GM12878 (cell line): ENCODE results near the gene GGNBP2.

Experiments used
- CBFB ChIP-seq: IDR thresholded peaks from 2 replicates; pipeline ENCODE4 v1.6.1; 2016; ENCODE audit warnings: antibody characterized with exemption, low read depth
- POU2F2 ChIP-seq: IDR thresholded peaks from 3 replicates; pipeline ENCODE4 v1.6.1; 2011; ENCODE audit warnings: low read depth, mild to moderate bottlenecking, low read length, borderline replicate concordance
- TF ChIP-seq, protein P1 (sequence below), 3 experiments: IDR thresholded peaks in 2 of 3; conservative IDR thresholded peaks in 1 of 3; 2 replicates each; pipeline ENCODE4 v1.5.1; 2011; ENCODE audit warnings: low read depth in 3 of 3, low read length in 3 of 3, mild to moderate bottlenecking in 3 of 3, control low read depth in 2 of 3, moderate library complexity in 2 of 3, inconsistent platforms in 1 of 3, mixed read lengths in 1 of 3; ENCODE audit not compliant: control insufficient read depth in 2 of 3, insufficient read depth in 1 of 3; ENCODE audit errors: extremely low read depth in 1 of 3

DNA sequence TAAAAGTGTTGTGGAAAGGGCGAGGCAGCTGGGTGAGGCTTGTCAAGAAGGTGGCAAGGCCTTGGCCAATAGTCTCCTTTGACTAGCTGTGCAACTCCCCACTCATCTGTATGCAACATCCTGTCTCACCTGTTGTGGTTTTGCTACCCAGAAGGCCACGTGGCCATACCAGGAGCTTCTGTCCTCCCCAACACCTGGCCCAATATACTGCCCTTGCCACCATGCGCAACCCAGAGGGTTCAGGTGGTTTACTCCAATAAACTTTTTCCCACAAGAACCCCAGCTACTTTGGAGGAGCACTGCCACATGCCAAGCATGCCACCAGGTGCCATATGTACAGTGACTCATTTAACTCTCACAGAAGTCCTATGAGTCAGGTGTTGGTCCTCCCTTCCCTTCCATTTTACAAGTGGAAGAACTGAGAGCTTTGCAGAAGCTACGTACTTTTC lies 20.3 kb upstream of the GGNBP2 start:
- TF ChIP-seq POU2F2 (no peak), CBFB (no peak)
- TF ChIP-seq, protein P1, sequence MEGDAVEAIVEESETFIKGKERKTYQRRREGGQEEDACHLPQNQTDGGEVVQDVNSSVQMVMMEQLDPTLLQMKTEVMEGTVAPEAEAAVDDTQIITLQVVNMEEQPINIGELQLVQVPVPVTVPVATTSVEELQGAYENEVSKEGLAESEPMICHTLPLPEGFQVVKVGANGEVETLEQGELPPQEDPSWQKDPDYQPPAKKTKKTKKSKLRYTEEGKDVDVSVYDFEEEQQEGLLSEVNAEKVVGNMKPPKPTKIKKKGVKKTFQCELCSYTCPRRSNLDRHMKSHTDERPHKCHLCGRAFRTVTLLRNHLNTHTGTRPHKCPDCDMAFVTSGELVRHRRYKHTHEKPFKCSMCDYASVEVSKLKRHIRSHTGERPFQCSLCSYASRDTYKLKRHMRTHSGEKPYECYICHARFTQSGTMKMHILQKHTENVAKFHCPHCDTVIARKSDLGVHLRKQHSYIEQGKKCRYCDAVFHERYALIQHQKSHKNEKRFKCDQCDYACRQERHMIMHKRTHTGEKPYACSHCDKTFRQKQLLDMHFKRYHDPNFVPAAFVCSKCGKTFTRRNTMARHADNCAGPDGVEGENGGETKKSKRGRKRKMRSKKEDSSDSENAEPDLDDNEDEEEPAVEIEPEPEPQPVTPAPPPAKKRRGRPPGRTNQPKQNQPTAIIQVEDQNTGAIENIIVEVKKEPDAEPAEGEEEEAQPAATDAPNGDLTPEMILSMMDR (IDR thresholded peaks at IDR 0.05 in 2 of 3, conservative IDR thresholded peaks at IDR 0.05 in 1 of 3; ENCODE audit: control insufficient read depth in 2 of 3, extremely low read depth in 1 of 3, insufficient read depth in 1 of 3, low read depth in 3 of 3, low read length in 3 of 3) = no peak
